Measurements from ENCODE around the gene AARS1.
A peak's percentile ranks its signal among the peaks of the same experiment; 100 is the strongest.
"Not testable (repeated sequence)": the region's sequence is repeated elsewhere in the genome, so short reads cannot be mapped to it uniquely, and the experiment has no call there.

The AARS1 gene

GRCh38 chr16:70270176-70270575 is 19.1 kb downstream of the AARS1 start:
- Histone ChIP-seq H3K27me3 (ENCODE audit: insufficient read depth, poor library complexity, severe bottlenecking) (no peaks in the 10 kb centered on the region), H3K4me3 (replicated peaks; ENCODE audit: insufficient read depth, low read length) (no peak overlapping the region), H3K27ac (replicated peaks) (no peak overlapping the region)
- TF ChIP-seq POLR2AphosphoS5 (IDR thresholded peaks at IDR 0.05; ENCODE audit: low read depth) (no peak), GABPA (IDR thresholded peaks at IDR 0.05; ENCODE audit: low read depth) (no peak), CTCF (IDR thresholded peaks at IDR 0.05; ENCODE audit: insufficient read depth, low read length) (no peak), SPI1 (IDR thresholded peaks at IDR 0.05; ENCODE audit: borderline replicate concordance, low read depth) (no peak), REST (IDR thresholded peaks at IDR 0.05; ENCODE audit: insufficient replicate concordance, low read depth) (no peak)
- DNase-seq (ENCODE audit: low read depth in 1 of 2, low spot score in 1 of 2) = no peak

- DNase-seq (ENCODE audit: low read depth in 1 of 2, low spot score in 1 of 2) = no peak
Observed at GRCh38 chr16:70269471-70269870, 19.8 kb downstream of the AARS1 start.

GRCh38 chr16:70267922-70268321 is 21.4 kb downstream of the AARS1 start:
- not testable (repeated sequence) for H3K27ac ChIP-seq (replicated peaks); H3K27me3 ChIP-seq (ENCODE audit: insufficient read depth, poor library complexity, severe bottlenecking); H3K4me3 ChIP-seq (replicated peaks; ENCODE audit: insufficient read depth, low read length); DNase-seq (ENCODE audit: low read depth in 1 of 2, low spot score in 1 of 2)

More at GRCh38 chr16:70269471-70269870, 19.8 kb downstream of the AARS1 start:
- H3K27ac ChIP-seq (replicated peaks) = no peak overlapping the region
- H3K27me3 ChIP-seq (ENCODE audit: insufficient read depth, poor library complexity, severe bottlenecking) = no peaks in the 10 kb centered on the region
- H3K4me3 ChIP-seq (replicated peaks; ENCODE audit: insufficient read depth, low read length) = no peak overlapping the region
- TF ChIP-seq CTCF (IDR thresholded peaks at IDR 0.05; ENCODE audit: insufficient read depth, low read length) (no peak), SPI1 (IDR thresholded peaks at IDR 0.05; ENCODE audit: borderline replicate concordance, low read depth) (no peak), GABPA (IDR thresholded peaks at IDR 0.05; ENCODE audit: low read depth) (no peak)

- DNase-seq (ENCODE audit: low read depth in 1 of 2, low spot score in 1 of 2) = peak; percentile 28 to 56
- TF ChIP-seq CTCF (IDR thresholded peaks at IDR 0.05; ENCODE audit: insufficient read depth, low read length) = peak; percentile 51
- TF ChIP-seq GABPA (IDR thresholded peaks at IDR 0.05; ENCODE audit: low read depth) = no peak
- no peak overlapping the region for H3K27ac ChIP-seq (replicated peaks)
- no peaks in the 10 kb centered on the region for H3K27me3 ChIP-seq (ENCODE audit: insufficient read depth, poor library complexity, severe bottlenecking)
- no peak overlapping the region for H3K4me3 ChIP-seq (replicated peaks; ENCODE audit: insufficient read depth, low read length)
Observed at GRCh38 chr16:70267516-70267915, 21.8 kb downstream of the AARS1 start.

- H3K27me3 ChIP-seq (ENCODE audit: insufficient read depth, poor library complexity, severe bottlenecking); H3K4me3 ChIP-seq (replicated peaks; ENCODE audit: insufficient read depth, low read length); DNase-seq (ENCODE audit: low read depth in 1 of 2, low spot score in 1 of 2); H3K27ac ChIP-seq (replicated peaks): not testable (repeated sequence)
Observed at GRCh38 chr16:70259903-70260302, 29.4 kb downstream of the AARS1 start.

- TF ChIP-seq CTCF (IDR thresholded peaks at IDR 0.05; ENCODE audit: insufficient read depth, low read length) (no peak), GABPA (IDR thresholded peaks at IDR 0.05; ENCODE audit: low read depth) (no peak), REST (IDR thresholded peaks at IDR 0.05; ENCODE audit: insufficient replicate concordance, low read depth) (no peak), POLR2AphosphoS5 (IDR thresholded peaks at IDR 0.05; ENCODE audit: low read depth) (no peak), SPI1 (IDR thresholded peaks at IDR 0.05; ENCODE audit: borderline replicate concordance, low read depth) (no peak)
- H3K27me3 ChIP-seq (ENCODE audit: insufficient read depth, poor library complexity, severe bottlenecking) = no peaks in the 10 kb centered on the region
- H3K4me3 ChIP-seq (replicated peaks; ENCODE audit: insufficient read depth, low read length) = no peak overlapping the region
- no peak overlapping the region for H3K27ac ChIP-seq (replicated peaks)
- no peak for DNase-seq (ENCODE audit: low read depth in 1 of 2, low spot score in 1 of 2)
Observed at GRCh38 chr16:70258946-70259345, 30.4 kb downstream of the AARS1 start.
